ENCODE measurements around the gene FBXO36. TPM values are rescaled to one million over a fixed set of nuclear protein-coding genes. Genes with fewer than 3 reads are reported as not detected.

FBXO36 gene
- total RNA-seq, 1 experiment from 2014 or later = 0.42 TPM

DNA sequence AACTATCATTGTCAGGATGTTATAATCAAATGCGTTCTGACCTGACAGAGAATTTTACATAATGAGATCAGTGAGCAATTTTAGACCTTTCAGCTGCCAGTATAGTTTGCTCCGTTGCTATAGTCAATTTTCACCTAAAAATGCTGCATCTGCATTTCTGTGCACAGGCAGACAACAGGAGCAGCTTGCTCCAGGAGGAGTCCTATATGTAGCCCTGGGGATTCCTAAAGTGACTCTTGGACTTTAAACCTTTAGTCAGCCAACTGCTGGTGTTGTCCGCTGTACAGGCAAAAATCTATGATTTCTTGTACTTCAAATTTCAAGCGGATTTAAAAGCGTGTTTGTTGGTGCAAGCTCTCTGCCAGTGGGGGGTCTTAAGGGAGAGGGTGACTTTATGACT lies 120.7 kb downstream of the FBXO36 start:
- no peak overlapping the region for H3K4me3 Mint-ChIP-seq (ENCODE audit: low read depth, unreplicated experiment)
- no peak overlapping the region for H3K27ac Mint-ChIP-seq (ENCODE audit: unreplicated experiment)

DNA sequence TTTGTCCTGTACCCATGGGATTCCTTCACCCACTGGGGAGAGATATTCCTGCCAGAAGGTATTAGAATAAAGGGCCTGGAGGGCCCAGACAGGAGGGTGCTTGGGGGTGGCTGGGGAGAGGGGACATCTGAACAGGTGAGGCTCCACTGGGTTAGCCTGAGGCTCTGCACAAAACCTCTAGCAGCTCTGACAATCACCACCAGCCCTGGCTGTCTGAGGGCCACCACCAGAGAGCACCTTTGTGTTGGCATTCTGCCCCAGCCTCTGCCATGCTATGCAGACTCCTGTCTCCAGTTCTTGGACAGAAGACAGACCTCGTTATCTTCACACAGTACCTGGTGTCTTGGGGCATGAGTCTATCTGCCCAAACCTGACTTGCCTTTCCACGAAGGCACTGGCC lies 121.2 kb downstream of the FBXO36 start:
- H3K36me3 Mint-ChIP-seq (ENCODE audit: insufficient read depth, unreplicated experiment) = no peaks in the 10 kb centered on the region
- TF ChIP-seq, protein P1, sequence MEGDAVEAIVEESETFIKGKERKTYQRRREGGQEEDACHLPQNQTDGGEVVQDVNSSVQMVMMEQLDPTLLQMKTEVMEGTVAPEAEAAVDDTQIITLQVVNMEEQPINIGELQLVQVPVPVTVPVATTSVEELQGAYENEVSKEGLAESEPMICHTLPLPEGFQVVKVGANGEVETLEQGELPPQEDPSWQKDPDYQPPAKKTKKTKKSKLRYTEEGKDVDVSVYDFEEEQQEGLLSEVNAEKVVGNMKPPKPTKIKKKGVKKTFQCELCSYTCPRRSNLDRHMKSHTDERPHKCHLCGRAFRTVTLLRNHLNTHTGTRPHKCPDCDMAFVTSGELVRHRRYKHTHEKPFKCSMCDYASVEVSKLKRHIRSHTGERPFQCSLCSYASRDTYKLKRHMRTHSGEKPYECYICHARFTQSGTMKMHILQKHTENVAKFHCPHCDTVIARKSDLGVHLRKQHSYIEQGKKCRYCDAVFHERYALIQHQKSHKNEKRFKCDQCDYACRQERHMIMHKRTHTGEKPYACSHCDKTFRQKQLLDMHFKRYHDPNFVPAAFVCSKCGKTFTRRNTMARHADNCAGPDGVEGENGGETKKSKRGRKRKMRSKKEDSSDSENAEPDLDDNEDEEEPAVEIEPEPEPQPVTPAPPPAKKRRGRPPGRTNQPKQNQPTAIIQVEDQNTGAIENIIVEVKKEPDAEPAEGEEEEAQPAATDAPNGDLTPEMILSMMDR (IDR thresholded peaks at IDR 0.05; ENCODE audit: unreplicated experiment) = no peak
- intact Hi-C loops (cut with micrococcal nuclease; ENCODE audit: unreplicated experiment) = no loop called here
- no peaks in the 10 kb centered on the region for H3K4me1 Mint-ChIP-seq (ENCODE audit: low read depth, unreplicated experiment)
- CTCF ChIA-PET = no interaction called here
- H3K4me3 Mint-ChIP-seq (ENCODE audit: low read depth, unreplicated experiment) = no peak overlapping the region
- no peaks in the 10 kb centered on the region for H3K27me3 Mint-ChIP-seq (ENCODE audit: unreplicated experiment)
- H3K9me3 Mint-ChIP-seq (ENCODE audit: low read depth, unreplicated experiment) = no peaks in the 10 kb centered on the region
- H3K27ac Mint-ChIP-seq (ENCODE audit: unreplicated experiment) = no peak overlapping the region
- DNase-seq = no peak
- no TSS peak for BruUV-seq (replicated peaks)

More for the DNA sequence above, 120.7 kb downstream of the FBXO36 start:
- TF ChIP-seq, protein P1 (IDR thresholded peaks at IDR 0.05; ENCODE audit: unreplicated experiment) = no peak
- intact Hi-C loops (cut with micrococcal nuclease; ENCODE audit: unreplicated experiment) = no loop called here
- no peak for DNase-seq
- Mint-ChIP-seq H3K9me3 (ENCODE audit: low read depth, unreplicated experiment) (no peaks in the 10 kb centered on the region), H3K27me3 (ENCODE audit: unreplicated experiment) (no peaks in the 10 kb centered on the region), H3K36me3 (ENCODE audit: insufficient read depth, unreplicated experiment) (no peaks in the 10 kb centered on the region), H3K4me1 (ENCODE audit: low read depth, unreplicated experiment) (no peaks in the 10 kb centered on the region)
- CTCF ChIA-PET = no interaction called here
- BruUV-seq (replicated peaks) = no TSS peak

DNA sequence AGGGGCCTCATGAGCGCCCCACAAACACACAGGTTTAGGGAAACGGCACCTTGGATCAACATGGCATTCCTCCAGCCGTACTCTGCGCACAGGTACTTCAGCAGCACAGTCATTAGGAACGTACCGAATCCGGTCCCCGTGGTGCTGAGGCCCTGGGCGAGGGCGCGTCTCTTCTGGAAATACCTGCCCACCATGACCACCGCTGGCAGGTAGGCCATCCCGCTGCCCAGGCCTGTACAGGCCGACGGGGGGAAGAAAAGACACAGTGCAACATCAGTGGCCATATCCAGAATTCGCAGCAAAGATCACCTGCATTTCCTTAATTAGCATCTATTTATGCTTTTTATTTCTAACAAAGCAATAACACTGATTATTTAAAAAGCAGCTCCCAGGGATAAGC lies 124.2 kb downstream of the FBXO36 start:
- intact Hi-C loops (cut with micrococcal nuclease; ENCODE audit: unreplicated experiment) = no loop called here
- CTCF ChIA-PET = no interaction called here
- Mint-ChIP-seq H3K9me3 (ENCODE audit: low read depth, unreplicated experiment) (no peaks in the 10 kb centered on the region), H3K4me1 (ENCODE audit: low read depth, unreplicated experiment) (no peaks in the 10 kb centered on the region), H3K27me3 (ENCODE audit: unreplicated experiment) (no peaks in the 10 kb centered on the region), H3K4me3 (ENCODE audit: low read depth, unreplicated experiment) (no peak overlapping the region), H3K36me3 (ENCODE audit: insufficient read depth, unreplicated experiment) (no peaks in the 10 kb centered on the region), H3K27ac (ENCODE audit: unreplicated experiment) (no peak overlapping the region)
- BruUV-seq (replicated peaks) = no TSS peak
- DNase-seq = no peak
- TF ChIP-seq, protein P1 (IDR thresholded peaks at IDR 0.05; ENCODE audit: unreplicated experiment) = no peak

DNA sequence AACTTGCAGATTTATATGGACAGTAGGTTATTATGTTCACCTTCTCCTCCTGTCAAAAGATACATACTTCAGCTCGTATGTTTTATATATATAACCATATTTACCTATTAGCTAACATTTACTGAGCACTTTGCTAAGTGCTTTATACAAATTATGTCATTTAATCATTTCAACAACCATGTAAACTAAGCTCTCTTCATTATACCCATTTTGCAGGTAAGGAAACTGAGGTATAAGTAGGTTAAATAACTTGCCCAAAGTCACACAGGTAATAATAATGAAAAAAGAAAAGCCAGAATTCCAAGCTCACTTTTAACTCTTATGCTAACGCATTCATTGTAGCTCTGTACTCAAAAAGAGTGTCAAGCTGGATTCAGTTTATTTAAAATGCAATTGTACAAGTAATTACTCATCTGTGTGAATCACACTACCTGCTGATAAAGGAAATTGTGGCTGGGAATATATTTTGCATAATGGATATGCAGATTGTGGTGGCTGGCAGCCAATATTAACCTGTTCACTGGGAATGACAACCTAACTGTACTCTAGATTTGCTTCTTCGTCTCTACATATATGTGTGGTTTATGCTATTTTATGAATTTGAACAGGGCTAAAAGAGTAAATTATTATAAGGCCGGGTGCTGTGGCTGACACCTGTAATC lies 125.8 kb downstream of the FBXO36 start:
- Mint-ChIP-seq H3K36me3 (ENCODE audit: insufficient read depth, unreplicated experiment) (no peaks in the 10 kb centered on the region), H3K4me1 (ENCODE audit: low read depth, unreplicated experiment) (no peaks in the 10 kb centered on the region), H3K9me3 (ENCODE audit: low read depth, unreplicated experiment) (no peaks in the 10 kb centered on the region), H3K27ac (ENCODE audit: unreplicated experiment) (no peak overlapping the region), H3K27me3 (ENCODE audit: unreplicated experiment) (no peaks in the 10 kb centered on the region), H3K4me3 (ENCODE audit: low read depth, unreplicated experiment) (no peak overlapping the region)
- no TSS peak for BruUV-seq (replicated peaks)
- TF ChIP-seq, protein P1 (IDR thresholded peaks at IDR 0.05; ENCODE audit: unreplicated experiment) = no peak
- DNase-seq = no peak
- intact Hi-C loops (cut with micrococcal nuclease; ENCODE audit: unreplicated experiment) = no loop called here
- CTCF ChIA-PET = no interaction called here
